HG02885 (cell line): ENCODE results near the gene EYS.

ENCODE experiments used
- ATAC-seq: cut with Tn5 transposase; IDR thresholded peaks from one replicate; pipeline ENCODE4 v1.9.1; 2021; ENCODE audit warnings: mild to moderate bottlenecking; ENCODE audit not compliant: unreplicated experiment, poor library complexity

Gene EYS

GRCh38 chr6:64128301-64129024, 1578.6 kb downstream of the EYS start:
- ATAC-seq: no peak

DNA sequence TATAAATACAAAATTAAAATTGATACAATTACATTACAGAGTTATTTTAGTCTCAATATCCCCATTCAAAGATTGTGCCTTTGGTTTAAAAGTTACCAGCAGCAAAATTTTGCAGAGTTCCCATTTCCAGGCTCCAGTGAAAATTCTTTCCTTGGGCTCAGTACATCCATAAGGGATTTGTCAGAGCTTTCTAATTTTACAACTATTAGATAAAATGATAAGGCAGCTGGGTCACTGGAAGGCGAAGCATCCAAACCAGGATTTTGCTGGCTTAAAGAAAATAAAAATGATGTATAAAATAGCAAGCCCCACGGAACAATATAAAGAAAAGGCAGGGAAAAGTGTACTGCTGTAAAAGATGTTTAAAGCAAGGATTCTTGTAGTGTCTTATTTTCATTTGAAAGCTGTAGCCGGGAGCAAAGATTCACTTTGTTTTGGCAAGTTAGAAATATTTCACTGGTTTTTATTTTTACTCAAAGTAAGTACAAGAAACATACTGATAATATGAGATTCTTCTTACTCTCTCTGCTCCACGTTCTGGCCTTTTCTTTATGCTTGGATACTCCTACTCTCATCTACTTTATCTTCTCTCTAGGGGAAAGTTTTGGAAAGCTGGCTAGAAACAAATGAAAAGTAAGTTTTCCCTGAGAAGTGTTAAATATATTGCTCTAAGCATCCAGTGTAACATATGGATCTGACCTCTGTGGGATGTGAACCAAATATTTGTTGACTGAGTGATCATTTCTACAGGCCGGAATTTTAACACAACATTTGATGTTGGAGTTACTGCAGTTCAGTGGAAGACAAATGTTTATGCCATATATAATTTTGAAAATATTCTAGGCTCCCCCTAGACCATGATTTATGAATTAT, 1583.0 kb downstream of the EYS start:
- no peak for ATAC-seq

DNA sequence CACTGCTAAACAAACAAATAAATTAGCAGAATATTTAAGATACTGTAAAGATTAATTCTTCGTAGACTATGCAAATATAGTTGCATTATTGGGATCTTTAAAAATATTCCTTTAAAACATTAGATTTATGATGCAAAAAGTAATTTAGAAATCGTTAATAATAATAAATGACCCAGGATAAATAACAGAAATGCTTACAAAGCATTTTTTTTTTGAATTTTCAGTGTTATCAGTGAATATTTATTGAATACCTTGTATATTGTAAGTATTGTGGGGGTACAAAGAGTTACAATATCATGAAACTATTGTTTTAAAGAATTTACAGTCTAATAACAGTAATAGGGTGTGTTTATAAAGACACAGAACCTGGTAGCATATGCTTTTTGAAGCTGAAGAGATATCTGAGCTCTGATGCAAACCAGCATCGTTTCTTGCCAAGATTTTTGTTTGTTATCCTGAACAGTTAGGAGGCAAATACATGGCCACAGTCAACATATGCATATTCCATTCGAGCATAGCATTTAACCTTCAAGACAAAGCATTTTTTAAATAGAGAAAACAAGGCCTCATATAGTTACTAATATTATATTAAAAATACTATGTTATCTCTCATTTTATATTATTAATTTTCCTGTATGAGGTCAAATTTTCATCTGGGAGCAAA, 1584.2 kb downstream of the EYS start:
- no peak for ATAC-seq

- ATAC-seq: no peak
These were observed 1585.9 kb downstream of the EYS start for GRCh38 chr6:64121011-64121565.

GRCh38 chr6:64113704-64114103, 1593.3 kb downstream of the EYS start:
- ATAC-seq: no peak

GRCh38 chr6:64104051-64104450, 1603.0 kb downstream of the EYS start:
- ATAC-seq: no peak

DNA sequence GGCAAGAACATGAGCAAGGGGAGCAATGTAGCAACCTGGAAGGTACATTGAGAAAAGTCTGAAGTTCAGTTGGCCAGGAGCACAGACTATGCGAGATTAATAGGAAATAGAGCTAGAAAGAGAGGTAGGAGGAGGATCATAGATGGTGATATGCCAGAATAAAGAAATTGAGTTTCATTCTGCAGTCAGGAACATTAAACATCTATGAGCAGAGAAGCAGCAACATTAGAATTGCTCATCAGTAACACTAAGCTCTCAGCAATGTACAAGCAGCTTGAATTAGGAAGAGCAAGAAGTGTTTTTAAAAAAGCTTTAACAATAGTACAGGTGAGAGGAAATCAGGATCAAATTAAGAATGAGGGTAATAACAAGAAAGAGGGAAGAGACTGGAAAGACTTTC, 1603.5 kb downstream of the EYS start:
- ATAC-seq: no peak

DNA sequence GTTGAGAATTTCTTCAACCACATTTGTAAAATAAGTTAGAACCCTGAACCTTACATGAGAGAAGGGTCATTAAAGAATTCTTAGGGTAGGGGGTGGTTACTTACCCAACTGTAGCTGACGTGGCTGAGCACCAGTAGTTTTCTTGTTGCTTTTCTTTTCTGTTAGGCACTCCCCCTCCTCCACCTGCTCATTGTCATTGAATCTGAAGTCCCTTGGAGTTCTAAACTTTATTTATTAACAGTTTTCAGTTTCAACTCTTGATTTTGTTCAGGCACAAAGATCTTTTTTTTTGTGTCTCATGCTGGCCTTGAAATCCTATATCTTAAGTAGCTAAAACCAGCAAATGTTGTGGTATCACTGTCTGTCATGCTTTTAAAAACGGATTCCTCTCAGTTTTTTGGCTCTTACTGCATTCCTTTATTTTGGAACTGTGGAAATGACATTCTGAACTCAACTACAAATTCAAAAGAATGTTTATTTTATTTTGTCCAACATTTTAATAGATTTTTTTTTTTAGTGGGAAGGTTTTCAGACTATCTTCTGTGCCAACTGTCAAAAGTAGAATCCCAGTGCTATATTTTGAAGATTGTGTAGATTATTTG, 1606.2 kb downstream of the EYS start:
- ATAC-seq: no peak

GRCh38 chr6:64090352-64090751, 1616.7 kb downstream of the EYS start:
- no peak for ATAC-seq

GRCh38 chr6:64085126-64085525, 1621.9 kb downstream of the EYS start:
- ATAC-seq: no peak

DNA sequence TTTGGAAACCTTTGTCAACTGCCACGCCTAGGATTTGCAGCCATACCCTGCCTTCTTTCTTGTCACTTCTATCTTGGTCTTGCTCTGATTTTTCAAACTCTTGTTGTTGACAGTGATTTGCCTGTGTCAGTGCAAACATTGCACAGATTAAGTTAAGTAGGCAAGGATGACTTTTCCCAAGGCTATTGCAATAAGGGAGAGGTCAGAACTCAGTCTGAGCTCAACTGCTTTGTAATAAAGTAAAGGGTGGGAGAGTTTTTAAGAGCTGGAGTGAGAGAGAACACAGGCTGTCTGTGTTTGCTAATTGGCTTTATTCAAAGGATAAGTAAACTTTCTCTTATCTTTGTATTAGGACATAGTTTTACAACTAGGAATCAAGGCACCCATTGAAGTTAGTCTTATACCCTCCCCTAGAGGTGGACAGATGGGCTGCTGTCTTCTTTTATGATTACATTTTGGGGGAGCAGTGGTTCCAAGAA, 1622.8 kb downstream of the EYS start:
- no peak for ATAC-seq

GRCh38 chr6:64083261-64083660, 1623.8 kb downstream of the EYS start:
- no peak for ATAC-seq

DNA sequence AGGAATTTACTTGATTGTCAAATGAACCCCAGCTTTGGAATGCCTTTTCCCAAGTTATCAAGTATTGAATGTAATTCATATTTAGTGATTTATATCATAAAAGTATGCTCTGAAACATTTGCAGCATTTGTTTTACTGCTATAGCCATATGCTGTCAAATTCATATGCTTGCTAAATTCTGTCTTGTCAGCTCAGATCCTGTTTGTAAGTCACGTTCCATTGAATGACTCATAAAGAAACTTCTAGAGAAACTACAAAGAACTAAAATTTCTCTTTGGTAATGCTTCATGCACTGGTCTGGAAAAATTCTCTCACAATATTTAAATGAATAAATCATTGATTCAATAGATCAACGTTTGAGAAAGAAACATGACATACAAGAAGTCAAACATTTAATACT, 1625.6 kb downstream of the EYS start:
- no peak for ATAC-seq

DNA sequence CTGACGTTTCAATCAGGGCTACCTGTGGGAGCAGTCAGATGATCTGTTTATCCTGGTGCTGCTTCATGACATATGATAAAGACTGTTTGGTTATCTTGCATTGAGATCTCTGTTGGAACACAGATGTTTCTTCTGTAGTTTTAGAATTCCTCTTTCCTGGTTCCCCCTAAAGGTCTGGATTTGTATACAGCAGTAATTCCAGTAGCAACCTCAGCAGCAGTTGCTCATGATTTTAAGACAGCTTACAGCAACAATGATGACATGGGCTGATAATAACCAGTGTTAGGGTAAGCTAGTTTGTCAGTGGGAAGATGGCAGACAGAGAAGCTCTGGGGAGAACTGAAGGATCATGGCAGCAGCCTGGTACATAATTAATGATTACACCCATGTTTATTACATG, 1632.0 kb downstream of the EYS start:
- no peak for ATAC-seq

- no peak for ATAC-seq
These were observed 1634.3 kb downstream of the EYS start for GRCh38 chr6:64072686-64073085.

- no peak for ATAC-seq
These were observed 1642.1 kb downstream of the EYS start for GRCh38 chr6:64064919-64065318.

- no peak for ATAC-seq
These were observed 1643.9 kb downstream of the EYS start for GRCh38 chr6:64062960-64063683.

- ATAC-seq: no peak
These were observed 1652.2 kb downstream of the EYS start for GRCh38 chr6:64054861-64055260.

- no peak for ATAC-seq
These were observed 1656.4 kb downstream of the EYS start for GRCh38 chr6:64050590-64050989.

DNA sequence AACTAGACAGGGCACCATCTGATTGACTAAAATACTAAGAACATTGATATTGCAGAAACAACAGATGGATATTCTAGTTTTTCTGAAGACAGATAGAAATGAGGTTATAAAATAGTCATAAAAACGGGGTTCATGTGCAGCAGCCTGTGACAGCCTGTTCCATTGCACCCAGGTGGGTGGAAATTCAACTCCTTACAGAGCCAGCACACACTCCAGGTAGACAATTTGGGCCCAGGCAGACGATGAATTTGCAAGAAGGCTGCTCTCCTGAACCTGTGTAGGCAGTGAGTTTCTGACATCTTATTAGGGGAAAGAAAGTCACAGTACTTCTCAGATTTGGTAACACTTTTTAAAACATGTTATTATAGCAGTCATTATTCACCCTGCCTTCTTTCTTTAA, 1657.3 kb downstream of the EYS start:
- no peak for ATAC-seq
